GM12878 (cell line): ENCODE results near the gene IRGM. TPM values are rescaled to one million over a fixed set of nuclear protein-coding genes. Genes with fewer than 3 reads are reported as not detected.

Experiments
- ATF3 ChIP-seq: IDR thresholded peaks from 2 replicates; pipeline ENCODE4 v1.6.1; 2011; ENCODE audit warnings: low read depth, mild to moderate bottlenecking, low read length, moderate library complexity, borderline replicate concordance; ENCODE audit errors: extremely low read depth
- CBX3 ChIP-seq: fragments of 200-600 bp; sonication (generic); IDR thresholded peaks from 2 replicates; pipeline ENCODE4 v1.6.1; 2016; ENCODE audit warnings: low read depth, borderline replicate concordance
- CTCF ChIP-seq, 3 experiments: IDR thresholded peaks in 2 of 3; conservative IDR thresholded peaks in 1 of 3; 2 replicates each; pipeline ENCODE4 v1.5.1; 2011; ENCODE audit warnings: low read depth in 3 of 3, low read length in 3 of 3, mild to moderate bottlenecking in 3 of 3, control low read depth in 2 of 3, moderate library complexity in 2 of 3, inconsistent platforms in 1 of 3, mixed read lengths in 1 of 3; ENCODE audit not compliant: control insufficient read depth in 2 of 3, insufficient read depth in 1 of 3; ENCODE audit errors: extremely low read depth in 1 of 3
- FOXK2 ChIP-seq: fragments of 450-650 bp; IDR thresholded peaks from 2 replicates; pipeline ENCODE4 v1.6.1; 2017; ENCODE audit warnings: mild to moderate bottlenecking, moderate library complexity
- JUNB ChIP-seq: IDR thresholded peaks from 2 replicates; pipeline ENCODE4 v1.6.1; 2016; ENCODE audit warnings: antibody characterized with exemption, mild to moderate bottlenecking
- MXI1 ChIP-seq: fragments of 150-350 bp; IDR thresholded peaks from 2 replicates; pipeline ENCODE4 v1.6.1; 2011; ENCODE audit warnings: low read depth, mild to moderate bottlenecking, inconsistent platforms, low read length, improper control_type of control experiment
- NFYB ChIP-seq: IDR thresholded peaks from 2 replicates; pipeline ENCODE4 v1.6.1; 2011; ENCODE audit warnings: low read depth, mild to moderate bottlenecking, low read length, improper control_type of control experiment, moderate library complexity; ENCODE audit not compliant: insufficient read depth
- SIX5 ChIP-seq: IDR thresholded peaks from 2 replicates; pipeline ENCODE4 v1.6.1; 2011; ENCODE audit warnings: mild to moderate bottlenecking, low read depth, low read length, moderate library complexity; ENCODE audit not compliant: severe bottlenecking
- TBL1XR1 ChIP-seq: IDR thresholded peaks from 2 replicates; pipeline ENCODE4 v1.6.1; 2012; ENCODE audit warnings: low read depth, low read length, improper control_type of control experiment
- ZBTB33 ChIP-seq: fragments of 450-650 bp; IDR thresholded peaks from 2 replicates; pipeline ENCODE4 v1.6.1; 2017; ENCODE audit warnings: mild to moderate bottlenecking
- ZNF687 ChIP-seq: fragments of 450-650 bp; IDR thresholded peaks from 2 replicates; pipeline ENCODE4 v1.6.1; 2017; ENCODE audit warnings: mild to moderate bottlenecking, moderate library complexity
- polyA plus RNA-seq, 11 experiments: library from polyadenylated mRNA; depleted of rRNA in 4 of 11; unstranded in 6 of 11; stranded (reverse) in 5 of 11; fragments of >200 nt; fragmentation: Nextera tagmentation in 4 of 11; fragmentation: Illumina TruSeq in 1 of 11; extraction: Ambion mirVana in 4 of 11; extraction: Trizol in 1 of 11; gene quantifications; 1 replicate in 1 of 11; 2 replicates in 10 of 11; pipeline versions ENCODE4 v1.2.1 to v1.2.3, GENCODE V29; 2011 to 2016; ENCODE audit warnings: inconsistent platforms in 2 of 11, missing spikeins in 2 of 11, low read depth in 1 of 11
- total RNA-seq, 4 experiments: library from RNA; depleted of rRNA in 3 of 4; stranded (reverse); fragments of >200 nt in 3 of 4; fragmentation: Illumina TruSeq in 1 of 4; extraction: Trizol in 1 of 4; gene quantifications; 2 replicates each; pipeline versions ENCODE4 v1.2.1 to v1.2.3, GENCODE V29; 2013 to 2021

The IRGM gene
- total and polyA plus RNA-seq, 10 of the 15 experiments (the other 5 are each of a cell fraction or from before 2014, with no cell fraction given): 0.11 to 0.38 (median 0.27) TPM; not detected in 2

GRCh38 chr5:150804388-150804787 lies 41.9 kb upstream of the IRGM start (continued):
- TF ChIP-seq MXI1: no peak
- TF ChIP-seq SIX5: no peak
- TF ChIP-seq ZBTB33: no peak
- TF ChIP-seq JUNB: no peak
- no peak for TF ChIP-seq CBX3
- no peak for TF ChIP-seq FOXK2
- no peak for TF ChIP-seq ZNF687
- no peak for TF ChIP-seq NFYB
- TF ChIP-seq TBL1XR1: no peak
- TF ChIP-seq CTCF (IDR thresholded peaks at IDR 0.05 in 2 of 3, conservative IDR thresholded peaks at IDR 0.05 in 1 of 3; ENCODE audit: control insufficient read depth in 2 of 3, extremely low read depth in 1 of 3, insufficient read depth in 1 of 3, low read depth in 3 of 3, low read length in 3 of 3): no peak
- TF ChIP-seq ATF3: no peak
